HepG2 (cell line): ENCODE results near the gene ZDHHC14. TPM values are rescaled to one million over a fixed set of nuclear protein-coding genes. Genes with fewer than 3 reads are reported as not detected.
A peak's percentile ranks its signal among the peaks of the same experiment; 100 is the strongest.

ENCODE experiments used
- ATAC-seq: fragments of 200-7000 bp; cut with Tn5 transposase; 3 replicates; pipeline ENCODE4 v1.9.1; 2020; ENCODE audit warnings: mild to moderate bottlenecking, moderate library complexity
- BruUV-seq: library from RNA; stranded (reverse); fragments of 400-500 nt; replicated peaks from 2 replicates; lab custom pipeline; 2021; lab: Mats Ljungman, UMichigan
- CTCF ChIA-PET: fragments of 300-600 bp; formaldehyde crosslinking; extraction: SDS; loops from one replicate; lab custom pipeline; 2021; ENCODE audit warnings: low total read pairs, inconsistent platforms, low intra/inter-chr PET ratio; lab: Yijun Ruan, JAX
- POLR2A ChIA-PET: fragments of 350-600 bp; sonication (Branson Sonifier 250); formaldehyde crosslinking; loops from one replicate; lab custom pipeline; 2020; ENCODE audit warnings: antibody characterized with exemption, inconsistent platforms; lab: Yijun Ruan, JAX
- DNase-seq: peaks from one replicate; pipeline ENCODE4 v3.0.0-alpha.2; 2015; ENCODE audit warnings: low spot score
- FAIRE-seq: peaks from 3 replicates; lab custom pipeline; 2011; peaks lifted over from hg19 to GRCh38; lab: Jason Lieb, UNC
- H2AFZ ChIP-seq: one replicate; pipeline ENCODE4 v1.6.1; 2011; ENCODE audit warnings: low read length, inconsistent platforms
- H3K27ac ChIP-seq: fragments of 300-600 bp; 3 replicates; pipeline ENCODE4 v1.8.0; 2011; ENCODE audit warnings: mixed run types, mild to moderate bottlenecking, mixed read lengths, low read length, inconsistent platforms; ENCODE audit not compliant: insufficient read depth; ENCODE audit errors: extremely low read length
- H3K27me3 ChIP-seq, 2 experiments: fragments of 200-600 bp in 1 of 2; 2 replicates in 1 of 2; 3 replicates in 1 of 2; pipeline versions ENCODE4 v1.6.0 to v1.8.0; 2011; ENCODE audit warnings: low read length in 2 of 2, mild to moderate bottlenecking in 2 of 2, moderate library complexity in 2 of 2, inconsistent platforms in 1 of 2; ENCODE audit not compliant: insufficient read depth in 2 of 2, control insufficient read depth in 1 of 2
- H3K36me3 ChIP-seq, 2 experiments: fragments of 200-600 bp in 1 of 2; replicated peaks in 1 of 2; 2 replicates in 1 of 2; 3 replicates in 1 of 2; pipeline versions ENCODE4 v1.5.1 to v1.8.0; 2011; ENCODE audit warnings: low read length in 2 of 2, inconsistent platforms in 1 of 2; ENCODE audit not compliant: insufficient read depth in 2 of 2, control insufficient read depth in 1 of 2
- H3K4me1 ChIP-seq: 2 replicates; pipeline ENCODE4 v1.5.1; 2012; ENCODE audit warnings: low read length, inconsistent platforms; ENCODE audit not compliant: insufficient read depth
- H3K4me2 ChIP-seq: 2 replicates; pipeline ENCODE4 v1.6.0; 2011; ENCODE audit warnings: low read depth, low read length, inconsistent platforms
- H3K4me3 ChIP-seq, 3 experiments: fragments of 200-600 bp in 1 of 3; sonication (generic), shearing (Covaris generic) in 1 of 3; replicated peaks in 1 of 3; 2 replicates each; pipeline ENCODE4 v1.5.1; 2011 to 2016; ENCODE audit warnings: low read length in 3 of 3, inconsistent platforms in 2 of 3, low read depth in 2 of 3, mild to moderate bottlenecking in 2 of 3, control low read depth in 1 of 3, mixed read lengths in 1 of 3; ENCODE audit not compliant: insufficient read depth in 1 of 3
- H3K79me2 ChIP-seq: one replicate; pipeline ENCODE4 v1.6.1; 2011; ENCODE audit warnings: low read length, inconsistent platforms; ENCODE audit not compliant: insufficient read depth
- H3K9ac ChIP-seq: 2 replicates; pipeline ENCODE4 v1.6.0; 2011; ENCODE audit warnings: mild to moderate bottlenecking, low read depth, low read length, inconsistent platforms; ENCODE audit not compliant: insufficient read depth
- H3K9me3 ChIP-seq: 2 replicates; pipeline ENCODE4 v1.5.1; 2012; ENCODE audit warnings: mild to moderate bottlenecking, low read length
- H4K20me1 ChIP-seq: 2 replicates; pipeline ENCODE4 v1.6.0; 2011; ENCODE audit warnings: inconsistent platforms, mild to moderate bottlenecking, low read length, moderate library complexity; ENCODE audit not compliant: insufficient read depth
- ARNTL ChIP-seq: sonication (generic); formaldehyde crosslinking; IDR thresholded peaks from 2 replicates; pipeline ENCODE4 v1.4.0; 2020; ENCODE audit warnings: mild to moderate bottlenecking, missing genetic modification reagents
- HES4 ChIP-seq: sonication (generic); formaldehyde crosslinking; IDR thresholded peaks from 2 replicates; pipeline ENCODE4 v1.9.0; 2021; ENCODE audit warnings: mild to moderate bottlenecking, missing genetic modification reagents, borderline replicate concordance
- IRF2 ChIP-seq: IDR thresholded peaks from 2 replicates; pipeline ENCODE4 v1.6.1; 2018; ENCODE audit warnings: missing genetic modification reagents, missing compliant biosample characterization
- MAFK ChIP-seq, 2 experiments: IDR thresholded peaks in 1 of 2; conservative IDR thresholded peaks in 1 of 2; 2 replicates each; pipeline ENCODE4 v1.6.1; 2011; ENCODE audit warnings: improper control_type of control experiment in 2 of 2, low read length in 2 of 2
- MTF1 ChIP-seq: sonication (generic); formaldehyde crosslinking; IDR thresholded peaks from 2 replicates; pipeline ENCODE4 v1.5.0; 2020; ENCODE audit warnings: missing genetic modification reagents
- ZNF10 ChIP-seq: sonication (generic); formaldehyde crosslinking; IDR thresholded peaks from 2 replicates; pipeline ENCODE4 v1.4.0; 2020; ENCODE audit warnings: mild to moderate bottlenecking, low read depth, missing genetic modification reagents, borderline replicate concordance
- ZNF569 ChIP-seq: sonication (generic); formaldehyde crosslinking; IDR thresholded peaks from 2 replicates; pipeline ENCODE4 v1.5.0; 2020; ENCODE audit warnings: mild to moderate bottlenecking, missing genetic modification reagents, moderate library complexity, borderline replicate concordance
- ZNF709 ChIP-seq: sonication (generic); formaldehyde crosslinking; IDR thresholded peaks from 2 replicates; pipeline ENCODE4 v1.5.0; 2020; ENCODE audit warnings: mild to moderate bottlenecking, missing genetic modification reagents
- WGBS: methylation state at CpG from one replicate; pipeline ENCODE4 v1.1.6; 2017; ENCODE audit warnings: low lambda C conversion rate; 5-methylcytosine and 5-hydroxymethylcytosine counted together
- in situ Hi-C: cut with HindIII; loops from 2 replicates; pipeline ENCODE4 v1.10.0; 2017; ENCODE audit warnings: low pct_unique_long_range_greater_than_20kb; ENCODE audit not compliant: extremely low pct_ligation_motif_present
- intact Hi-C: fragments of 100-400 bp; cut with micrococcal nuclease; formaldehyde crosslinking; loops from one replicate; pipeline ENCODE4 v1.10.0; 2022; ENCODE audit not compliant: unreplicated experiment
- polyA plus RNA-seq, 8 experiments: library from polyadenylated mRNA; depleted of rRNA in 3 of 8; stranded (reverse) in 7 of 8; unstranded in 1 of 8; fragments of >200 nt; fragmentation: Illumina TruSeq in 4 of 8; extraction: Trizol in 4 of 8; gene quantifications; 2 replicates each; pipeline versions ENCODE4 v1.2.1 to v1.2.3, GENCODE V29; 2011 to 2016; ENCODE audit warnings: low read depth in 4 of 8, missing spikeins in 1 of 8, mixed read lengths in 1 of 8; ENCODE audit not compliant: insufficient read depth in 1 of 8
- total RNA-seq, 5 experiments: library from RNA; depleted of rRNA; stranded (reverse); fragments of >200 nt; fragmentation: Illumina TruSeq; extraction: Trizol; gene quantifications; 2 replicates each; pipeline ENCODE4 v1.2.3, GENCODE V29; 2016; ENCODE audit warnings: low read depth in 1 of 5
- TF ChIP-seq, protein P1 (sequence below): sonication (generic); formaldehyde crosslinking; IDR thresholded peaks from 2 replicates; pipeline ENCODE4 v1.4.0; 2020; ENCODE audit warnings: mild to moderate bottlenecking, missing genetic modification reagents
- TF ChIP-seq, protein P2 (sequence below): sonication (generic); formaldehyde crosslinking; conservative IDR thresholded peaks from 2 replicates; pipeline ENCODE4 v1.8.0; 2022; ENCODE audit warnings: missing genetic modification reagents
- TF ChIP-seq, protein P3 (sequence below): IDR thresholded peaks from 2 replicates; pipeline ENCODE4 v1.6.1; 2018; ENCODE audit warnings: missing genetic modification reagents
- TF ChIP-seq, protein P4 (sequence below): sonication (generic); formaldehyde crosslinking; IDR thresholded peaks from 2 replicates; pipeline ENCODE4 v1.5.0; 2020; ENCODE audit warnings: mild to moderate bottlenecking, missing genetic modification reagents

ZDHHC14 gene
- total and polyA plus RNA-seq, 2 of the 13 experiments (the other 11 are each of a cell fraction or from before 2014, with no cell fraction given) = 3.7 to 9.5 TPM

DNA sequence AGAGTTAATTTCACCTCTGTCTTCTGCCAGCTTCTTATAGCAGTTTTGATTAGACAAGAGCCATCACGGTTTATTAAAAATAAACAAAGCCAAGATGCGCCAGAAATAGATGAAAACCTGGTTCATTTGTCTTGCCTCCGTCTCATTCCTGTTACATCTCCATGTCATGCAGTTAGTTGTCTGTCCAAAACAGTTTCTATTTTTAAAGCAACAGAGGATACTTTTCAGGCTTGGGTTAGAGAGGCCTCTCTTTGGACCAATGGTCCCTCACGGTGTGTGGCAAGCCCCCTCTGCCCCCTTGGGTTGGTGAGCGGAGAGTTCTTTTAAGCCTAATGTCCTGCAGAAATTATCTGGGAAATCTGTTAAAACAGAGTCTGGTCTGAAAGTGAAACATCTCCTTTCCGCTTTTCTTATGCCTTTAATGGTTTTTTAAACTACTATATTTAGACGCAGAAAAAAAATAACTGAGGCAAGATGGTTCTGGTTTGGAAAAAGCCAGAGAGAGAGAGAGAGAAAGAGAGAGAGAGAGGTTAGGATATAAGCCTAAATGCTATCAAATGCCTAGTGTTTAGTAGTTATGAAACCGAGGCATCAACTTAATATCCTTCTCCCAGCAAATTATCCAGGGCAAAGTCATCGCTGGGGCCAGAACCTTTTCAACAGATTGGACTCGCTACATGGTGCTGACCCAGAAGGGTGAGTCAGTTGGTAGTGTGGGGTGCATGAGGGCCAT lies 64.5 kb downstream of the ZDHHC14 start:
- H3K9me3 ChIP-seq = no peaks in the 10 kb centered on the region
- H2AFZ ChIP-seq = no peak overlapping the region
- no peaks in the 10 kb centered on the region for H4K20me1 ChIP-seq
- 94% methylated on average over 10 of the region's 10 CpGs for WGBS
- FAIRE-seq (no peak), DNase-seq (no peak), ATAC-seq (no peak)
- in situ Hi-C loops (no loop called here), intact Hi-C loops (no loop called here)
- H3K27me3 ChIP-seq = no peaks in the 10 kb centered on the region
- H3K79me2 ChIP-seq = no peaks in the 10 kb centered on the region
- H3K4me2 ChIP-seq = no peak overlapping the region
- H3K36me3 ChIP-seq = no peaks in the 10 kb centered on the region
- H3K4me3 ChIP-seq = no peak overlapping the region
- H3K9ac ChIP-seq = no peak overlapping the region
- no TSS peak for BruUV-seq
- no peak overlapping the region for H3K27ac ChIP-seq
- H3K4me1 ChIP-seq = peaks cover 8% of the 10 kb centered on the region
- TF ChIP-seq IRF2 (CRISPR knock-in tag) = no peak
- no peak for TF ChIP-seq ZNF709 (CRISPR knock-in tag)
- TF ChIP-seq MTF1 = no peak
- TF ChIP-seq ARNTL (CRISPR knock-in tag) = no peak
- no peak for TF ChIP-seq MAFK (conservative IDR thresholded peaks at IDR 0.05 in 1 of 2, IDR thresholded peaks at IDR 0.05 in 1 of 2; ENCODE audit: low read length in 2 of 2)
- TF ChIP-seq, protein P1, sequence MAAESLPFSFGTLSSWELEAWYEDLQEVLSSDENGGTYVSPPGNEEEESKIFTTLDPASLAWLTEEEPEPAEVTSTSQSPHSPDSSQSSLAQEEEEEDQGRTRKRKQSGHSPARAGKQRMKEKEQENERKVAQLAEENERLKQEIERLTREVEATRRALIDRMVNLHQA (CRISPR knock-in tag) = no peak
- ChIA-PET POLR2A (no interaction called here), CTCF (no interaction called here)

DNA sequence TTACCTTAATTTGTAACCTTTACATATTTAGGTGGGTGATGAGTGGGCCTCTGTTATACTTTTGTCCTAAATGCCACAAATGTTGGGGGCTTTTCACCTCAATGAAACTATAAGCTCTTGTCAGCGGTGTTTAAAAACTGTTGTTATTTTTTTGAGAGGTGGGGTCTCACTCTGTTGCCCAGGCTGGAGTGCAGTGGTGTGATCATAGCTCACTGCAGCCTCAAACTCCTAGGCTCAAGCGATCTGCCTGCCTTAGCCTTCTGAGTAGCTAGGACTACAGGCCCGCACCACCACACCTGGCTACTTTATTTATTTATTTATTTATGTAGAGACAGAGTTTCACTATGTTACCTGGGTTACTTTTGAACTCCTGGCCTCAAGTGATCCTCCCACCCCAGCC lies 66.7 kb downstream of the ZDHHC14 start:
- in situ Hi-C loops = no loop called here
- Histone ChIP-seq H3K36me3 (no peaks in the 10 kb centered on the region), H2AFZ (no peak overlapping the region), H3K27me3 (no peaks in the 10 kb centered on the region), H3K4me3 (no peak overlapping the region), H3K79me2 (no peaks in the 10 kb centered on the region), H3K9me3 (no peaks in the 10 kb centered on the region), H3K9ac (no peak overlapping the region), H3K27ac (no peak overlapping the region), H3K4me2 (no peak overlapping the region), H3K4me1 (peaks cover 14% of the 10 kb centered on the region), H4K20me1 (no peaks in the 10 kb centered on the region)
- ChIA-PET CTCF (no interaction called here), POLR2A (interaction anchor here (1.5 kb wide), 1 partner anchor 13 kb away, joined by 3 read pairs; no protein-coding TSS in a partner anchor)
- DNase-seq = no peak
- ATAC-seq = no peak
- no peak for FAIRE-seq
- BruUV-seq = no TSS peak
- intact Hi-C loops = no loop called here
- WGBS = 97% methylated on average over 3 of the region's 3 CpGs
- TF ChIP-seq, protein P2, sequence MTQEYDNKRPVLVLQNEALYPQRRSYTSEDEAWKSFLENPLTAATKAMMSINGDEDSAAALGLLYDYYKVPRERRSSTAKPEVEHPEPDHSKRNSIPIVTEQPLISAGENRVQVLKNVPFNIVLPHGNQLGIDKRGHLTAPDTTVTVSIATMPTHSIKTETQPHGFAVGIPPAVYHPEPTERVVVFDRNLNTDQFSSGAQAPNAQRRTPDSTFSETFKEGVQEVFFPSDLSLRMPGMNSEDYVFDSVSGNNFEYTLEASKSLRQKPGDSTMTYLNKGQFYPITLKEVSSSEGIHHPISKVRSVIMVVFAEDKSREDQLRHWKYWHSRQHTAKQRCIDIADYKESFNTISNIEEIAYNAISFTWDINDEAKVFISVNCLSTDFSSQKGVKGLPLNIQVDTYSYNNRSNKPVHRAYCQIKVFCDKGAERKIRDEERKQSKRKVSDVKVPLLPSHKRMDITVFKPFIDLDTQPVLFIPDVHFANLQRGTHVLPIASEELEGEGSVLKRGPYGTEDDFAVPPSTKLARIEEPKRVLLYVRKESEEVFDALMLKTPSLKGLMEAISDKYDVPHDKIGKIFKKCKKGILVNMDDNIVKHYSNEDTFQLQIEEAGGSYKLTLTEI = no peak
- TF ChIP-seq, protein P3, sequence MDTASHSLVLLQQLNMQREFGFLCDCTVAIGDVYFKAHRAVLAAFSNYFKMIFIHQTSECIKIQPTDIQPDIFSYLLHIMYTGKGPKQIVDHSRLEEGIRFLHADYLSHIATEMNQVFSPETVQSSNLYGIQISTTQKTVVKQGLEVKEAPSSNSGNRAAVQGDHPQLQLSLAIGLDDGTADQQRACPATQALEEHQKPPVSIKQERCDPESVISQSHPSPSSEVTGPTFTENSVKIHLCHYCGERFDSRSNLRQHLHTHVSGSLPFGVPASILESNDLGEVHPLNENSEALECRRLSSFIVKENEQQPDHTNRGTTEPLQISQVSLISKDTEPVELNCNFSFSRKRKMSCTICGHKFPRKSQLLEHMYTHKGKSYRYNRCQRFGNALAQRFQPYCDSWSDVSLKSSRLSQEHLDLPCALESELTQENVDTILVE (CRISPR knock-in tag) = no peak
- TF ChIP-seq ZNF10 (CRISPR knock-in tag) (no peak), HES4 (CRISPR knock-in tag) (no peak), ZNF569 (CRISPR knock-in tag) (no peak)
- TF ChIP-seq, protein P4, sequence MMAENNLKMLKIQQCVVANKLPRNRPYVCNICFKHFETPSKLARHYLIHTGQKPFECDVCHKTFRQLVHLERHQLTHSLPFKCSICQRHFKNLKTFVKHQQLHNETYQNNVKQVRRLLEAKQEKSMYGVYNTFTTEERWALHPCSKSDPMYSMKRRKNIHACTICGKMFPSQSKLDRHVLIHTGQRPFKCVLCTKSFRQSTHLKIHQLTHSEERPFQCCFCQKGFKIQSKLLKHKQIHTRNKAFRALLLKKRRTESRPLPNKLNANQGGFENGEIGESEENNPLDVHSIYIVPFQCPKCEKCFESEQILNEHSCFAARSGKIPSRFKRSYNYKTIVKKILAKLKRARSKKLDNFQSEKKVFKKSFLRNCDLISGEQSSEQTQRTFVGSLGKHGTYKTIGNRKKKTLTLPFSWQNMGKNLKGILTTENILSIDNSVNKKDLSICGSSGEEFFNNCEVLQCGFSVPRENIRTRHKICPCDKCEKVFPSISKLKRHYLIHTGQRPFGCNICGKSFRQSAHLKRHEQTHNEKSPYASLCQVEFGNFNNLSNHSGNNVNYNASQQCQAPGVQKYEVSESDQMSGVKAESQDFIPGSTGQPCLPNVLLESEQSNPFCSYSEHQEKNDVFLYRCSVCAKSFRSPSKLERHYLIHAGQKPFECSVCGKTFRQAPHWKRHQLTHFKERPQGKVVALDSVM = 0 out of 2 replicates have a peak, but pooled peaks have one; percentile 16
